Measurements from ENCODE around the gene OR2T4. TPM values are rescaled to one million over a fixed set of nuclear protein-coding genes. Genes with fewer than 3 reads are reported as not detected.

The OR2T4 gene
- total and polyA plus RNA-seq, 10 of the 15 experiments (the other 5 are each of a cell fraction or from before 2014, with no cell fraction given), result 0.22 to 0.30 TPM; not detected in 8

DNA sequence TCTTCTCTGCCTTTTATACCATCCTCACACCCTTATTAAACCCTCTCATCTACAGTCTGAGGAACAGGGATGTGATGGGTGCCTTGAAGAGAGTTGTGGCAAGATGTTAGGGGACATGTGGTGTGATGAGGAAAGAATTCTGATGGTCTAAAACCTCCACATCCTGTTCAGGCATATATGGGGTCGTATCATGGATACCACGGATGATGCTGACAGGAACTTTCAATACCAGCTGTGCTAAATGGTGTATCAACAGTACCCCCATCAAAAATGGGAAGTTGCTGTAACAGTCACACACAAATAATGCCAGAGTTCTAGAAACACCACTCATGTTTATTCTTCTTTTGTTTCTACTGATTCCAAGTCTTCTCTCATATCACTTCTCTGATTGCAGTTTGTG is 27.0 kb downstream of the OR2T4 start (continued):
- TF ChIP-seq, protein P1, sequence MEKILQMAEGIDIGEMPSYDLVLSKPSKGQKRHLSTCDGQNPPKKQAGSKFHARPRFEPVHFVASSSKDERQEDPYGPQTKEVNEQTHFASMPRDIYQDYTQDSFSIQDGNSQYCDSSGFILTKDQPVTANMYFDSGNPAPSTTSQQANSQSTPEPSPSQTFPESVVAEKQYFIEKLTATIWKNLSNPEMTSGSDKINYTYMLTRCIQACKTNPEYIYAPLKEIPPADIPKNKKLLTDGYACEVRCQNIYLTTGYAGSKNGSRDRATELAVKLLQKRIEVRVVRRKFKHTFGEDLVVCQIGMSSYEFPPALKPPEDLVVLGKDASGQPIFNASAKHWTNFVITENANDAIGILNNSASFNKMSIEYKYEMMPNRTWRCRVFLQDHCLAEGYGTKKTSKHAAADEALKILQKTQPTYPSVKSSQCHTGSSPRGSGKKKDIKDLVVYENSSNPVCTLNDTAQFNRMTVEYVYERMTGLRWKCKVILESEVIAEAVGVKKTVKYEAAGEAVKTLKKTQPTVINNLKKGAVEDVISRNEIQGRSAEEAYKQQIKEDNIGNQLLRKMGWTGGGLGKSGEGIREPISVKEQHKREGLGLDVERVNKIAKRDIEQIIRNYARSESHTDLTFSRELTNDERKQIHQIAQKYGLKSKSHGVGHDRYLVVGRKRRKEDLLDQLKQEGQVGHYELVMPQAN (conservative IDR thresholded peaks at IDR 0.05), result no peak
- TF ChIP-seq, protein P2, sequence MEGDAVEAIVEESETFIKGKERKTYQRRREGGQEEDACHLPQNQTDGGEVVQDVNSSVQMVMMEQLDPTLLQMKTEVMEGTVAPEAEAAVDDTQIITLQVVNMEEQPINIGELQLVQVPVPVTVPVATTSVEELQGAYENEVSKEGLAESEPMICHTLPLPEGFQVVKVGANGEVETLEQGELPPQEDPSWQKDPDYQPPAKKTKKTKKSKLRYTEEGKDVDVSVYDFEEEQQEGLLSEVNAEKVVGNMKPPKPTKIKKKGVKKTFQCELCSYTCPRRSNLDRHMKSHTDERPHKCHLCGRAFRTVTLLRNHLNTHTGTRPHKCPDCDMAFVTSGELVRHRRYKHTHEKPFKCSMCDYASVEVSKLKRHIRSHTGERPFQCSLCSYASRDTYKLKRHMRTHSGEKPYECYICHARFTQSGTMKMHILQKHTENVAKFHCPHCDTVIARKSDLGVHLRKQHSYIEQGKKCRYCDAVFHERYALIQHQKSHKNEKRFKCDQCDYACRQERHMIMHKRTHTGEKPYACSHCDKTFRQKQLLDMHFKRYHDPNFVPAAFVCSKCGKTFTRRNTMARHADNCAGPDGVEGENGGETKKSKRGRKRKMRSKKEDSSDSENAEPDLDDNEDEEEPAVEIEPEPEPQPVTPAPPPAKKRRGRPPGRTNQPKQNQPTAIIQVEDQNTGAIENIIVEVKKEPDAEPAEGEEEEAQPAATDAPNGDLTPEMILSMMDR (IDR thresholded peaks at IDR 0.05 in 2 of 3, conservative IDR thresholded peaks at IDR 0.05 in 1 of 3; ENCODE audit: control insufficient read depth in 2 of 3, extremely low read depth in 1 of 3, insufficient read depth in 1 of 3, low read depth in 3 of 3, low read length in 3 of 3), result no peak

DNA sequence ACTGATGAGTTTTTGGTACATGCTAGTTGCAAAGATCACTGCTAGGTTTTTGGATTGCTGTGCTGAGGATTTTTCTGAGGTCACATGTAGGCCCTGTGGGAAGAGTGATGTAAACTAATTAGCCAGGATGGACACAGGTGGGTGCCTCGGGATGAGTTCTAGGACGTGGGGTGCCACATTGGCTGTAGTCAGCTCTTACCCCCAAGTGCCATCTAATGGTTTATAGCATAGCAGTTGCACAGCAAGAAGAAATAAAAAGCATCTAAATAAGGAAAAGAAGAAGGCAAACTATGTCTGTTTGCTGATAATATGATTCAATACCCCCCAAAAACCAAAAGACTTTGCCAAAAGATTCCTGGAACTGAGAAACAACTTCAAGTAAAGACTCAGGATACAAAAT is 31.6 kb downstream of the OR2T4 start:
- DNase-seq (ENCODE audit: low read depth, low spot score), result no peak
- ChIA-PET RAD21 (ENCODE audit: unreplicated experiment) (no interaction called here), CTCF (no interaction called here), SMC1A (ENCODE audit: uncharacterized antibody, unreplicated experiment) (interaction anchor here (0.6 kb wide), 1 partner anchor 122 kb away, joined by 3 read pairs; no protein-coding TSS in a partner anchor), POLR2A (no interaction called here)
- no peaks in the 10 kb centered on the region for H3K36me3 ChIP-seq (ENCODE audit: control insufficient read depth in 2 of 2, insufficient read depth in 2 of 2, low read length in 1 of 2)
- H3K9me3 ChIP-seq (replicated peaks; ENCODE audit: control insufficient read depth, insufficient read depth, low read length), result no peaks in the 10 kb centered on the region
- no peak overlapping the region for H3K4me2 ChIP-seq (ENCODE audit: control insufficient read depth, insufficient read depth)
- H3K27ac ChIP-seq (ENCODE audit: control insufficient read depth, insufficient read depth), result no peak overlapping the region
- H4K20me1 ChIP-seq (ENCODE audit: control insufficient read depth, insufficient read depth), result no peaks in the 10 kb centered on the region
- no peaks in the 10 kb centered on the region for H3K27me3 ChIP-seq (replicated peaks in 1 of 2; ENCODE audit: control insufficient read depth in 2 of 2, insufficient read depth in 2 of 2, low read length in 1 of 2)
- ATAC-seq, result no peak
- 0% methylated on average over 2 of the region's 2 CpGs for WGBS (ENCODE audit: insufficient coverage, insufficient replicate concordance, low lambda C conversion rate, missing lambda C conversion rate)
- FAIRE-seq, result no peak
- in situ Hi-C loops (cut with MboI), result no loop called here
- no peaks in the 10 kb centered on the region for H3K79me2 ChIP-seq (ENCODE audit: control insufficient read depth, insufficient read depth, low read length)
- no peak overlapping the region for H2AFZ ChIP-seq (ENCODE audit: control insufficient read depth, low read depth, low read length)
- intact Hi-C loops (cut with micrococcal nuclease; ENCODE audit: unreplicated experiment), result loop anchor here (2.0 kb wide), 1 partner anchor 70 kb away; no protein-coding TSS in a partner anchor
- no peak overlapping the region for H3K9ac ChIP-seq (ENCODE audit: control insufficient read depth, insufficient read depth, low read length)
- no peak overlapping the region for H3K4me3 ChIP-seq
- BruUV-seq (replicated peaks), result no TSS peak
- H3K4me1 ChIP-seq (ENCODE audit: control insufficient read depth, insufficient read depth, low read length), result no peaks in the 10 kb centered on the region
- TF ChIP-seq IKZF1 (conservative IDR thresholded peaks at IDR 0.05), result no peak
- no peak for TF ChIP-seq NR2C2 (IDR thresholded peaks at IDR 0.05; ENCODE audit: borderline replicate concordance, control insufficient read depth, insufficient read length, low read depth)
- TF ChIP-seq, protein P3, sequence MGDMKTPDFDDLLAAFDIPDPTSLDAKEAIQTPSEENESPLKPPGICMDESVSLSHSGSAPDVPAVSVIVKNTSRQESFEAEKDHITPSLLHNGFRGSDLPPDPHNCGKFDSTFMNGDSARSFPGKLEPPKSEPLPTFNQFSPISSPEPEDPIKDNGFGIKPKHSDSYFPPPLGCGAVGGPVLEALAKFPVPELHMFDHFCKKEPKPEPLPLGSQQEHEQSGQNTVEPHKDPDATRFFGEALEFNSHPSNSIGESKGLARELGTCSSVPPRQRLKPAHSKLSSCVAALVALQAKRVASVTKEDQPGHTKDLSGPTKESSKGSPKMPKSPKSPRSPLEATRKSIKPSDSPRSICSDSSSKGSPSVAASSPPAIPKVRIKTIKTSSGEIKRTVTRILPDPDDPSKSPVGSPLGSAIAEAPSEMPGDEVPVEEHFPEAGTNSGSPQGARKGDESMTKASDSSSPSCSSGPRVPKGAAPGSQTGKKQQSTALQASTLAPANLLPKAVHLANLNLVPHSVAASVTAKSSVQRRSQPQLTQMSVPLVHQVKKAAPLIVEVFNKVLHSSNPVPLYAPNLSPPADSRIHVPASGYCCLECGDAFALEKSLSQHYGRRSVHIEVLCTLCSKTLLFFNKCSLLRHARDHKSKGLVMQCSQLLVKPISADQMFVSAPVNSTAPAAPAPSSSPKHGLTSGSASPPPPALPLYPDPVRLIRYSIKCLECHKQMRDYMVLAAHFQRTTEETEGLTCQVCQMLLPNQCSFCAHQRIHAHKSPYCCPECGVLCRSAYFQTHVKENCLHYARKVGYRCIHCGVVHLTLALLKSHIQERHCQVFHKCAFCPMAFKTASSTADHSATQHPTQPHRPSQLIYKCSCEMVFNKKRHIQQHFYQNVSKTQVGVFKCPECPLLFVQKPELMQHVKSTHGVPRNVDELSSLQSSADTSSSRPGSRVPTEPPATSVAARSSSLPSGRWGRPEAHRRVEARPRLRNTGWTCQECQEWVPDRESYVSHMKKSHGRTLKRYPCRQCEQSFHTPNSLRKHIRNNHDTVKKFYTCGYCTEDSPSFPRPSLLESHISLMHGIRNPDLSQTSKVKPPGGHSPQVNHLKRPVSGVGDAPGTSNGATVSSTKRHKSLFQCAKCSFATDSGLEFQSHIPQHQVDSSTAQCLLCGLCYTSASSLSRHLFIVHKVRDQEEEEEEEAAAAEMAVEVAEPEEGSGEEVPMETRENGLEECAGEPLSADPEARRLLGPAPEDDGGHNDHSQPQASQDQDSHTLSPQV (IDR thresholded peaks at IDR 0.05), result no peak
- TF ChIP-seq CREB1 (IDR thresholded peaks at IDR 0.05; ENCODE audit: low read depth), result no peak
- TF ChIP-seq NR2F1 (conservative IDR thresholded peaks at IDR 0.05), result no peak
- TF ChIP-seq, protein P4, sequence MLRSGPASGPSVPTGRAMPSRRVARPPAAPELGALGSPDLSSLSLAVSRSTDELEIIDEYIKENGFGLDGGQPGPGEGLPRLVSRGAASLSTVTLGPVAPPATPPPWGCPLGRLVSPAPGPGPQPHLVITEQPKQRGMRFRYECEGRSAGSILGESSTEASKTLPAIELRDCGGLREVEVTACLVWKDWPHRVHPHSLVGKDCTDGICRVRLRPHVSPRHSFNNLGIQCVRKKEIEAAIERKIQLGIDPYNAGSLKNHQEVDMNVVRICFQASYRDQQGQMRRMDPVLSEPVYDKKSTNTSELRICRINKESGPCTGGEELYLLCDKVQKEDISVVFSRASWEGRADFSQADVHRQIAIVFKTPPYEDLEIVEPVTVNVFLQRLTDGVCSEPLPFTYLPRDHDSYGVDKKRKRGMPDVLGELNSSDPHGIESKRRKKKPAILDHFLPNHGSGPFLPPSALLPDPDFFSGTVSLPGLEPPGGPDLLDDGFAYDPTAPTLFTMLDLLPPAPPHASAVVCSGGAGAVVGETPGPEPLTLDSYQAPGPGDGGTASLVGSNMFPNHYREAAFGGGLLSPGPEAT (IDR thresholded peaks at IDR 0.05; ENCODE audit: low read depth), result no peak
- TF ChIP-seq MTA3 (IDR thresholded peaks at IDR 0.05; ENCODE audit: borderline replicate concordance, low read length), result no peak
